ENCODE measurements around the gene CGREF1. TPM values are rescaled to one million over a fixed set of nuclear protein-coding genes. Genes with fewer than 3 reads are reported as not detected.

The CGREF1 gene
- total RNA-seq, 1 donor from 2014 or later, result 1.6 TPM

DNA sequence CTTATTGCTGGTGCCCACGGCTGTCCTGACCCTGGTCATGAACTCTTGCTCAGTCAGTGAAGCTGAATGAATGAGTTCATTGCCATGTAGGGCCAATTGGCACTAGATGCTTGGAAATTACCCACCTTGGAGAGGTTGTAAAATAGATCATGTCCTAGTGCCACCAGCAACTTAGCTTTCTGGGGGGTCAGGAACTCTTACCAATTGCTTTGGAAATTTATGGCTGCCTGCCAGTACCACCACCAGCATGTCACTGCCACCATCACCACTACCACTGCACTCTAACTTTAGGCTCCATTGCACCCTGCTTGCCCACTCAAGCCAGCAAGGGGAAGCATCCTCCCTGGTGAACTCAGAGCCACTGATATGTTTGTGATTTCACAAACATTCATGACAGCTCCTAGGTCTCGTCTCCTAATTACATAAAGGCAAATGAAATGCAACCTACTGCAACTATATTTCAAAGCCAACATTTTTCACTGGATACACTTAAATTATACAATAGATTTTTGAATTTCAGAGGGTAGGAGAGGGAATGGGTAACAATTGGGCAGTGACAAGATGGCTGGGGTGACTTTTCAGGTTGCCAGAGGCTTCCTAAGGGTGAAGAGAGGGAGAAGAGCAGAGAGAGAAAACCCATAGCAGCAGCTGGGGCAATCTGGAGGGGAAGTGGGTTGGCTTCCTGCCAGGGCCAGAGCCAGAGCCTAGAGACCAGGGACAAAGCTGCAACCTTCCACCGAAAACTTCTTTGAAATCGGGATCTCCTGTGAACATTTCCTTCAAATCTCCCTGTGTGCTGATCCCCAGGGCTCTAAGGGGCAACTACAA, 44.0 kb downstream of the CGREF1 start:
- DNase-seq, result peak; percentile 82

DNA sequence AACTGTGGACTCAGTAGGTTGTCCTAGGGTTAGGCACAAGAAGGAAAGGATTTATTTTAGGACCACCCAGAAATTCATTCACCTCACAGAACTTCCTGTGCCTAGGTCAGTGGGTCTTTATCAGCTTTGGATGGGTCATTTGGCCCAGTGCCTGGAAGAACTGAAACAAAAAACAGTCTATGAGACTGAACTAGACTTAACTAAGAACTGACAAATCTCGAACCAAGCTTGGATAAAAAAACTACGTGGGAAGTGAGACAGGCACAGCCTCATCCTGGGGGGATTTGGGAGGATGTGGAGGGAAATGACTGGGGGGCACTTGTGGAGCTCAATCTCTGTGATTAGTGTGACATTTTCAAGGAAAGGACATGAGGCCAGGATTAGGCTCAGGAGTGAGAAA, 45.1 kb downstream of the CGREF1 start:
- no peak for DNase-seq

DNA sequence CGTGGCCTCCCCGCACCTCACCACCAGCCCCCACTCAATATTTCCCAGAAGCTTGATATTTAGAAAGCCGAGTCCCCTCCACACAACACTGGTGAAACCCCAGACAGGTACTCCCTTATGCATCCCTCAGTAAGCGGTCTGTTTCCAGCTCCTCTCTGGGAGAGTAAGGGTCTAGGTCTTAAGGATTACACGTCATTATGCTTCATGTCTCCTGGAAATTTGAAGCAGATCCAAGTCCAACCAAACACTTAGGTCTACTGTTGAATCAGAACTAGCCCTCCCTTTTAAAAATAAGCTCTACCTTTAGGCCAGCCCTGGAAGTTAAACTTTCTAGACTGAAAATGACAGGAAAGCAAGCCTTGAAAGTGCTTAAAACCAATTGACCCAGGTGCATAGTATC, 46.0 kb downstream of the CGREF1 start:
- DNase-seq, result peak; percentile 84

DNA sequence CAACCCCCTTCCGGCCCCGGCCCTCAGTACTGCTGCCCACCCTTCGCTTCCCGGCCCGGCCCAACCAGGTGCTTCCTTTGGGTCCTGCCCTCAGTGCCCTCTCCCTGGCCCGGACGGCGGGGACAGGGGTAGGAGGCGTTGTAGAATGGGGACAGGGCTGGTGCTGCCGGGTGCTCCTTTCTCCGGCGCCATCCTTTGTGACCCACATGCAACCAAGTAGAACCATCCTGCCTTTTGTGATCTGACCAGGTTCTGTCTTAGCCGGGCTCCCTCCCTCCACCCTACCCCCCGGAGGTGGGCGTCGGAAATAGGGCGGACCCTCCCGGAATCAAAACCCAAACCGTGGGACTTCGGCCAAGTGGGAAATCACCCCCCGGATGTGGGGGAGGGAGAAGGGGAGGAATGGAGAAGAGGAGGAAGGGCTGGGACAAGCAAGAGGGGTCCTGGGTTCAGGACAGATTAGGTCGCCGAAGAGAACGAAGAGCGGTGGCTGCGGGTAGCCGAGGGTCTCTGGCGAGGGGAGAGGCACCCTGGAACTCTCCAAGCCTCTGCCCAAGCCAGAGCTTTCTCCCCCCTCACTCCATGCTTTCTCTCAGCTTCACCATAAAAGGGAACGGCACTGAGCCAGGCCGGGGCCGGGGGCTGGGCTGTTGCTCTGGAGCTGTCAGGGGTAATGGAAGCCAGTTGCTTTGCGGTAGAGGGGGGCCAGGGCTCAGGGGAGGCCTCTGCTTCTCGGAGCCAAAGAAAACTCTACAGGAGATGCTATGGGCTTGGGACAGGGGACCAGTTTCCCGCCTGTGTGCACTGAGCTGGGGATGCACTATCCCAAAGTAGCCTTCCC, 46.7 kb downstream of the CGREF1 start:
- peak; percentile 96 for DNase-seq

DNA sequence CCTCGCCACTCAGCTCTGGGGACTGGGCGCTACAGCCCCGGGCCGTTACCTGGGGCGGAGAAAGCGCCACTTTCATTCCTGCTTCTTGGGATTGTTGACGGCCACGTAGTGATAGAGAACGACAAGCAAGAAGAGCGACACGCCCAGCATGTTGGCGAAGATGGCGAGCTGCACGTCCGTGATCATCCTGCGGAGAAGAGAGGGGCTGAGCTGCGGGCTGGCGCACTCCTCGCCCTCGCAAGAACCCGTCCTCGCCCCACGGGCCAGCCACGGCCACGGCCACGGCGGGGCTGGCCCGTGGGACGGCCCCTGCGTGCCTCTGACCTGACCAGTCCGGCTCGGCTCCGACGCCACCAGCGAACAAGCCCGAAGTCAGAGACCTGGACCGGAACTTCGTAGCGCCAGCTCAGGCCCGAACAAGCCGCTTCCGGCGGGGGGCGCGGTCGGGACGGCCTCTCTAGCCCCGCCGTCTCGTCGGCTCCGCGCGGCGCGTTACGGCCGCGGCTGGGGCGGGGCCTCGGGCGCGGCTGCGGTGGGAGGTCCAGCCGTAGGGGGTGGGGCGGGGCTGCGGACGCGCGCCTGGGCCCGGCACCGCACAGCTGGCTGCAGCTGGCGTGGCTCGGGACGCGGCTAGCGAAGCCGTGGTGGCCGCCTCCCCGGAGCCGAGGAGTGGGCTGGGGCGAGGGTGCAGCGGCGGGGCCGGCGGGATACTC, 47.5 kb downstream of the CGREF1 start, which contains the start of gene OST4:
OST4 (minus strand) TSS at position 378 of the 713 bp plus-strand sequence.
- DNase-seq, result peak; percentile 98

DNA sequence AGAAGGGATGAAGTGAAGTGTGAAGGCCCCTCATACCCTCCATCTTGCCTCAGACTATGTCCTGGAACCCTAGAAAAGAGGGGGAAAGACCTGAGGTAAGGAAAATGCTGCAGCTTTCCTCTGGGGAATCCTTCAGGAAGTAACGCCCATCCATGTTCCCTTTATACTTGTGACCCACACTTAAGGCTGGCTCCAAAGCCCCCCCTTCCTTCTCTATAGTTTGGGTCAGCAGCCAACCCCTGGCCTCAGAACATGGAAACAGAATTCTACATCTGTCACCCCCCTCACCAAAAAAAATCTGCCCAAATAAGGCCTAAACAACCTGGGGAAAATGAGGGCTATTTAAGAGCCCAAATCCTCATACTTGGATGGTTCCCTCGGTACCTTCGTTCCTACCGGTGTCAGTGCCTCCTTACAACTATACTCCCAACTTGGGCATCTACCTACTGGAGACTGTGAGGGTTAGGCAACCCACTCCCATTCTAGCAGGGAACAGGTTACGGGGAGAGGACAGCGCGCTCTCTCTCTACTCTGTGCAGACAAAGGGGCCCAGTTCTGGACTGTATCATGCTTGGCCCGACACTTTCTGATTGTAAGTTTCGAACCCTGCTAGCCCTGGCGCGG, 48.2 kb downstream of the CGREF1 start:
- DNase-seq, result no peak

DNA sequence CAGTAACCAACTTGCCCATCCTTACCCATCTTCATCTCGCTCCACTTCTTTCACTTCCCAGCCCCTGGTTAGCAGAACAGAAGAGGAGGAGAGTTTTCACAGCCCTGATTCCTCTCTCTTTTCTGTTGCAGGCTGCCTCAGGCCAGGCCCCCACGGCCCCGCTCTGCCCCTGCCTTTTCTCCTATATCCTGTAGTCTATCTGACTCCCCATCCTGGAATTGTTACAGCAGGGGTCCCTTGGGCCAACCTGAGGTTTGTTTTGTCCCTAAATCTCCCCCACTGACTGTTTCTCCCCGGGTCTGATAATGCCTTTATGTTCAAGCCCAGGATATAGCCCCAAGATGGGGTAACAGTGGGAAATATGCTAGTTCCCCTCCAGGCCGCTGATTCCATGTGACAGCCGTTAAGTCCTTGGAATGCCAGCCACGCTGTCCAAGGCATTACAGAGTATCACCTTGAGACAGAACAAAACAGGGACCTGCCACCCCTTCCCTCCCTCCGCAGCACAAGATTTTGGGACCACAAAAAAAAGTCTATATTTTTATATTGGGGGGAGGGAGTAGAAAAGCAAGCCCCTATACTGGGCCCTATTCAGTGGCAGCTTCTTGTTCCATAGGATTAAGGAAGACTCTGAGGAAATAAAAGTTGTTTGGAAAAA, 48.8 kb downstream of the CGREF1 start:
- DNase-seq, result no peak

DNA sequence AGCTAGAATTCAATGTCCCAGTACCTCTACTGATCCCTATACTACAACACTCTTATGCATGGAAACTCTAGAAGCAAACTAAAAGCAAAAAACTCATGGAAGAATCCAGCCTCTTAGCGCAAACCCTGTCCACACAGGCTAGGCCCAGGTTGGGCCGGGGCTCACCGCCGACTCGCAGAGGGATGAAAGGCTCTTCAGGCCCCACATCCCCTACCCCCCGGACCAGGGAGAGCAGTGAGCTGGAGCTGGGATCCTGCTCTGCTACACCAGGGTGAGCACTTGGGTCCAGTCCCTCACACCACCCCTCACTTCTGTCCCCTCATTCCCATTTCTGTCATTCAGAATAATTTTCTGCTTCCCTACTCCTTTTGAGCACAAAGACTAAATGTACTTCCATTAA, 49.5 kb downstream of the CGREF1 start:
- DNase-seq, result no peak

DNA sequence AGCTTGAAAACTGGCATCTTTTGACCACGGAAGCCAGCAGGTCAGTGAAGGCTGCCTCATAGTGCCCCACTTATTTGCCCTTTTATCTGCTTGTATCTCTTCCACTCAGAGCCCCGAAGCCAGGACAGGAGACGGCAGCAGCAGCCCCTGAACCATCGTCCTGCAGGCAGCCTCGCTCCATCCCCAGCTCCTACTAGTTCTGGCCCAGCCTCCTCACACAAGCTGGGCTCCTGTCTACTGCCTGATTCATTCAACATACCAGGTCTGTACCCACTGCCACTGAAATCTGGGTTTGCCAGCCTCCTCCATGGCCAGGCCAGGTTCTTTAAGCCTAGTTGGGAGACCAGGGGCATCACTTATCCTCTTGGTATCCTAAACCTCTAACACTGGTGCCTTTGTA, 51.5 kb downstream of the CGREF1 start:
- DNase-seq, result no peak

DNA sequence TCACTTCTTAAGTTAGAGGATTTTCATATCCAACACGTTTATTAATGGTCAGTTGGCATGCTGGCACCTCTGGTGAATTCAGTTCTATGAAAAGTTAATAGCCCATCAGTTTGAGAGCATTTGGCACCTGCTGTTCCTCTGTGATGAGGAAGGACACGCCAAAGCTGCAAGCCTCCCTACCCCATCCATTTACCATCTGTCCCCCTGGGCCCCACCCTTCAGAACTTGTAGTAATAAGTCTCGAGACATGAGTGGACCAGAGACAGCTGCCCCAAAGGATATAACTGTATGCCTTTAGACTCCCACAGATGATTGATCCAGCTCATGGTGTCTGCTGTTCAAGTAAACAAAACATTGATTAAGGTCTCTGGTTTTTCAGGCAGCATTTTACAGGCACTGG, 53.8 kb downstream of the CGREF1 start:
- no peak for DNase-seq

DNA sequence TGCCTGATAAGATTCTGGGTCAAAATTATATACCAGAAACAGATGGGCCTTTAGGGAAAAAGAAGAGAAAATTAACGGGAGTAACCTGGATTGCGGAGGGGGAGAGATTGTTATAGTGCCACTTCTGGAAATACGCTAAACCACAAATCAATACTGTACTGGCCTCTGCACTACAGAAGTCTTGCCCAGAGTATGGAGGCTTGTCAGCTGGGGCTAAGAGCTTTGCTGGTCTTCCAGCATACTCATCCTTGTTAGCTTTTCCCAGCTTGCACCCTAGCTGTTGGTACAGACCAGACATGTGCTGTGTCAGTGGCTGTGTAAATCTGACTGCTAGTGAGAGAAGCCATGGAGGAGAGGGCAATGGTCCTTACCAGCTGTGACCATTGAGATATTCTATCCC, 58.6 kb downstream of the CGREF1 start:
- DNase-seq, result no peak

DNA sequence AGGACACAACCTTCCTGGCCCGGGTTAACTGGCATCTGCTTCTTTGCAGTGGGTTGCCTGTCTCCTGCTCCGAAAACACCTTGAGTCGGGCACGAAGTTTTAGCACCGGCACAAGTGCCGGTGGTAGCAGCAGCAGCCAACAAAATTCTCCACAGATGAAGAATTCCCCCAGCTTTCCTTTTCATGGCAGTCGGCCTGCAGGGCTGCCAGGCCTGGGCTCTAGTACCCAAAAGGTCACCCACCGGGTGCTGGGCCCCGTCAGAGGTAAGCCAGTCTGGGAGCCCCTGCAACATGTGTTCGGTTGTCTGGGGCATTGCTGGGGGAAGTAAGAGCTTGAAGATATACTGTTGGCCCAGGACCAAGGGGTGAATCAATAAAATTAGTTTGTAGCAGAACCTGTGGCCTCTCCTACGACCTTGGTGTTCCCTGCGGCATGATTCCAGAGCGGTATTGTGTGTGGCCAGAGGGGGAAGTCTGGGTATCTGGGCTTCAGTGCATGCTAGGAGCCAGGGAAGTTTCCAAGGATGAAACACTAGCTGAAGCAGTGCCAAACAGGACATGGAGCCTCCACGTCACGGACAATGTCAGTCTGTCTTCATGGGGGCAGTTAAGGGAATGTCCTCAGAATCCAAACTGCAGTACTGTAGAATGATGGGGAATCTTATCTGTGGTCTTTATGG, 59.6 kb downstream of the CGREF1 start:
- DNase-seq, result no peak

DNA sequence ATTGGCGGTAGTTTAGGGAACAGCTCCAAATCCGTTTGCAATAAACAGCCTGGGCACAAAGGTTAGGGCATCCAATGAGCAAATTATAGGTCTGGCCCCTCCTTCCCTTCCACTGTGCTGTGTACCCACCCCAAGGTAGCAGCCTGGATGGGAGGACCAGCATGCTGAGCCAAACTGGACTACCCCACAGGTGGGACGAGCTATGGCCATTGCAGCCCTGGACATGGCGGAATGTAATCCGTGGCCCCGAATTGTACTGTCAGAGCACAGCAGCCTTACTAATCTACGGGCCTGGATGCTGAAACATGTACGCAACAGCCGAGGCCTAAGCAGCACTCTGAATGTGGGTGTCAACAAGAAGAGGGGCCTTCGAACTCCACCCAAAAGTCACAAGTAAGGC, 60.7 kb downstream of the CGREF1 start:
- DNase-seq, result no peak

DNA sequence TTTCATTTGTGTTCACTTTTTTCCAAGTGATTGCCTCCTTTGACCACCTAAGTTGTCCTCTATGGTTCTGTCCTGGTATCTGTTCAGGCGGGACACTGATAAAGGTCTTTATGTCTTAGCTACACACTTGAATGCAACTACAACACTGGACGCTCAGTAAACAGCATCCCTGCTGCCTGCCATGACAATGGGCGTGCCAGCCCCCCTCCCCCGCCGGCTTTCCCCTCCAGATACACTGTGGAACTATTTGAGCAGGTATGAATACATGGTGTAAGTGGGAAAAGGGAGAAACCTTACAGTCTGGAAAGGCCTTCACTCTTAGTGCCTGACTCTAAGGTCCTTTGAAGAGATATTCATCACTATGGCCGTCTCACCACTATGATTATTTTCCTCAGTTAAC, 61.7 kb downstream of the CGREF1 start:
- no peak for DNase-seq

DNA sequence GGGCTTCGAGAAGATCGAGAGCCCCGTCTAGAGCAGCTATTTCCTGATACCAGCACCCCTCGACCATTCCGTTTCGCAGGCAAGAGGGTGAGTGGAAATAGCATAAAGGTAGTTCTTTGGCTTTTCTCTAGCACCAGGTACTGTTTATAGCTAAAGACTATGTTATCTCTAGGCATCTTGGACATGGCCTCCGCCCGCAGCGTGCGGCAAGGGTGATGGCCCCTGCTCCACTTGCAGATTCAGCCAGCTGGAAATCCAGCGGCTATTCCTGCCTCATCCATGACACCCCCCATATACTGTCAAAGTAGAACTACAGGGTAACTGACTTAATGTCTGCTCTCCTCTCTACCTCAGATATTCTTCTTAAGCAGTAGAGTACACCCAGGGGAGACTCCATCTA, 64.2 kb downstream of the CGREF1 start:
- DNase-seq, result no peak

DNA sequence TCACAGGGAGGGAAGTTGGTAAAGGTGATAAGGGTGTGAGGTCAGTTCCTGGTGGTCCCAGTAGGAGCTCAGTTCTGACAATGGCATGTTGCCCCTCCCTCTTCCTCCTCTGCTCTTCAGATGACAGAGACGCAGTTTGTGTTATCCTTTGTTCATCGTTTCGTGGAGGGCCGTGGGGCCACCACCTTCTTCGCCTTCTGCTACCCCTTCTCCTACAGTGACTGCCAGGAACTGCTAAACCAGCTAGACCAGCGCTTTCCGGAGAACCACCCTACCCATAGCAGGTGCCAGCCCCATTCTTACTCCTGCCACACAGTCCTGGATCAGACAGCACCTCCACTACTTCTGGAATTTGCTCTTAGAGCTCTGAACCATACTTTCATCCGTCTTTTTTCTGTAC, 65.2 kb downstream of the CGREF1 start:
- no peak for DNase-seq

DNA sequence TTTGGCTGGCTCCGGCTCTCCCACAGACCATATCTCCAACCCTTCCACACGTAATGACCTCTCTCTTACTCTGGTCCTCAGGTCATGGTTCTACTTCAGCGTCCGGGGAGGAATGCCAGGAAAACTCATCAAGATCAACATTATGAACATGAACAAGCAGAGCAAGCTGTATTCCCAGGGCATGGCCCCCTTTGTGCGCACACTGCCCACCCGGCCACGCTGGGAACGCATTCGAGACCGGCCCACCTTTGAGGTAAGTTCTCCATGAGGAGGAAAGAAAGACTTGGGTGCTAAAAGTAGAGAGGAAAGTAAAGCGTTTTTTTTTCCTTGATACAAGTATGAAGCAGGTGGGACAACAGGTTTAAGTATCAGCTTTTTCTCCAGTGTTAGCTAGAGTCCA, 65.6 kb downstream of the CGREF1 start:
- no peak for DNase-seq

DNA sequence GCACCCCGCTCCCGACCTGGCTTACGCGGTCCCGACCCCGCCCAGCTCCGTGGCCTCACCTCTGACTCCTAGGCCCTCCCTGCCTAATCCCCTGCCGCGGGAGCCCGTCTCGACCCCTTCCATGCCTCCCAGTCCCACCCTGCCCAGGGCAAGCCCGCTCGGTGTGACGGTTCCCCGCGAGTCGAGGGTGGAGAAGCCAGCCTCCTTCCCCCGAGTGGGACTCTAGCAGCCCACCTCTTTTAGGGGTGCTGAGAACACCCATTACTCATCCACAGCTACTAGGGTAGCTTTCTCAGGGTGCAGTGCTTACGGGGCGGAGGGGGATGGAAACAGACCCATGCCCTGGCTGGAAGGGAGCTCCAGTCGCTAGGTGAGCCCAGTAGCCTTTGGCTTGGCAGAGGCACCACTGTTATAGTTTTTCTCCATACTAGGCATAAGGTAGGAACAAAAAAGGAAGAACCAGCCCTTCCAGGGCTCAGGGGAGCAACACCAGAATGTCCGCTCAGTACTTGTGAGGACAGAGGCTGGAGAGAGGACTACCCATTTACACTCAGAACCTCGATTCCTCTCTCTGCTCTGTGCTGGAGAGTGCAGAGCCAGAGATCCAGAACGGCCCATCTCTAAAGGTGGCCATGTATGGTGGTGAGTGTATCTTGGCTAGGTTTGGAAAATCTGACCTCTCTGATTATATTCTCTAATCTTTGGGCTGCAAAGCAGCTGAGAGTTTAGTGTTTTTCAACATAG, 66.9 kb downstream of the CGREF1 start:
- DNase-seq, result no peak

DNA sequence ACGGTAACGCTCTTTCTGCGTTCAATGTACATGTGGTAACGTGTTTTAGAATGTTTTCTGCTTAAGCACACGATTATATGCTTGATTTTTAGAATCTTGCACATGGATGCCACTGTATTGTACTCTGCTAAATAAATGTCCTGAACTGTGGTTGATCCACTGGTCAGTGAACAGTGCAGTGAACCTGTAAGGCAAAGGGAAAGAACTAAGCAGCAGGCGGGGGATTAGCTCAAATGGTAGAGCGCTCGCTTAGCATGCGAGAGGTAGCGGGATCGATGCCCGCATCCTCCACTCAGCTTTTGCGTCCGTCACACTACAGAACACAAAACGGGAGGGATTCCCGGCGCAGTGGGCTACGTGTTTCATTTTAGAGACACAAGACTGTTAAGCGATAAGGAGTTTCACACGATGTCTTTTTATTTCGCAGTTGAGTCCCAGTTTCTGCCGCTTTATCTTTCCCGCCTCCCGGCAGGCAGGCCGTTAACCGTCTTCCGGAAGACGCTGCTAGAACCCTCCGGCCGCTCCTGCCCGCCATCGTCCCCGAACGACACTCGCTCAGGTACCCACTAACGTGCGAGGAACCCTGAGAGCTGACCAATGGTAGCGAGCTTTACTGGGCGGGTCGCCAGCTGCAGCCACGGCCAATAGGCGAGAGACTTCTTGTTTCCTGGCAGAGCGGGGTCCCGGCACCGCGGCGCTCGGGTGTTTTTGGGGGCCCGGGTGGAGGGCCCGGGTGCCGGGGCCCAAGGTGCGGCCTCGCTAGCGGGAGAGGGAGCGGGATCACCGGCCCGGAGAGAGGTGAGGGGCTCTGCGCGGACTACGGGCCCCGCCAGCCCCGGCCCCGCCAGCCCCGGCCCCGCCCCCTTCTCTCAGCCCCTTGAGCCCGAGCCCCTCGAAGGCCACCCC, 67.7 kb downstream of the CGREF1 start, which contains the start of gene AGBL5:
AGBL5 (plus strand) TSS at position 673 of the 906 bp plus-strand sequence. CDS start 1,291 bp downstream, outside the sequence.
- peak; percentile 97 for DNase-seq
